OCI-LY1 (cell line): Measurements from ENCODE around the gene FNBP1.
A peak's percentile ranks its signal among the peaks of the same experiment; 100 is the strongest.

Experiments used
- H2AFZ ChIP-seq: fragments of 200-600 bp; sonication (generic), shearing (Covaris generic); 2 replicates; pipeline ENCODE4 v1.6.0; 2014; ENCODE audit warnings: antibody characterized with exemption, mild to moderate bottlenecking, low read length
- H3F3A ChIP-seq: fragments of 200-600 bp; sonication (generic), shearing (Covaris generic); 2 replicates; pipeline ENCODE4 v1.6.0; 2014; ENCODE audit warnings: mild to moderate bottlenecking, antibody characterized with exemption, low read length, moderate library complexity; ENCODE audit not compliant: insufficient read depth
- H3K27ac ChIP-seq: fragments of 200-600 bp; sonication (generic); 2 replicates; pipeline ENCODE4 v1.5.1; 2014; ENCODE audit warnings: low read length, mixed run types, mild to moderate bottlenecking, low read depth; ENCODE audit not compliant: poor library complexity, severe bottlenecking
- H3K27me3 ChIP-seq: fragments of 200-600 bp; sonication (generic); 2 replicates; pipeline ENCODE4 v1.6.0; 2014; ENCODE audit warnings: antibody characterized with exemption, mild to moderate bottlenecking, low read length, moderate library complexity; ENCODE audit not compliant: insufficient read depth
- H3K36me3 ChIP-seq: fragments of 200-600 bp; sonication (generic); 2 replicates; pipeline ENCODE4 v1.6.1; 2014; ENCODE audit warnings: mild to moderate bottlenecking, antibody characterized with exemption, low read length, moderate library complexity, mixed read lengths; ENCODE audit not compliant: insufficient read depth
- H3K4me1 ChIP-seq: fragments of 200-600 bp; sonication (generic); 2 replicates; pipeline ENCODE4 v1.5.1; 2014; ENCODE audit warnings: mild to moderate bottlenecking, low read length, moderate library complexity; ENCODE audit not compliant: insufficient read depth, severe bottlenecking
- H3K4me2 ChIP-seq: fragments of 200-600 bp; sonication (generic), shearing (Covaris generic); 2 replicates; pipeline ENCODE4 v1.6.1; 2014; ENCODE audit warnings: low read length
- H3K4me3 ChIP-seq: fragments of 200-600 bp; sonication (generic); 2 replicates; pipeline ENCODE4 v1.5.1; 2014; ENCODE audit warnings: low read length, low read depth, mild to moderate bottlenecking, mixed read lengths; ENCODE audit not compliant: poor library complexity, severe bottlenecking
- H3K79me2 ChIP-seq: fragments of 200-600 bp; shearing (Covaris generic); 2 replicates; pipeline ENCODE4 v1.6.1; 2016; ENCODE audit warnings: mixed run types, low read length, mixed read lengths; ENCODE audit not compliant: insufficient read depth
- H3K9ac ChIP-seq: fragments of 200-600 bp; sonication (generic), shearing (Covaris generic); 2 replicates; pipeline ENCODE4 v1.6.1; 2014; ENCODE audit warnings: mild to moderate bottlenecking, low read length, mixed read lengths
- H3K9me2 ChIP-seq: fragments of 200-600 bp; sonication (generic), shearing (Covaris generic); 2 replicates; pipeline ENCODE4 v1.6.1; 2014; ENCODE audit warnings: low read depth, mild to moderate bottlenecking, low read length, mixed read lengths
- H3K9me3 ChIP-seq: fragments of 200-600 bp; shearing (Covaris generic); 2 replicates; pipeline ENCODE4 v1.6.1; 2014; ENCODE audit warnings: low read length, mixed read lengths
- H4K20me1 ChIP-seq: fragments of 200-600 bp; sonication (generic), shearing (Covaris generic); 2 replicates; pipeline ENCODE4 v1.6.0; 2016; ENCODE audit warnings: mild to moderate bottlenecking, low read length; ENCODE audit not compliant: insufficient read depth
- EZH2 ChIP-seq: fragments of 200-600 bp; sonication (generic), shearing (Covaris generic); IDR thresholded peaks from 2 replicates; pipeline ENCODE4 v1.8.0; 2017; ENCODE audit warnings: borderline replicate concordance, mixed run types, mild to moderate bottlenecking, antibody characterized with exemption, low read length, moderate library complexity, mixed read lengths
- TF ChIP-seq, protein P1 (sequence below): fragments of 200-600 bp; sonication (generic), shearing (Covaris generic); IDR thresholded peaks from 2 replicates; pipeline ENCODE4 v1.5.1; 2017; ENCODE audit warnings: mild to moderate bottlenecking, antibody characterized with exemption, low read length, moderate library complexity, mixed read lengths

Gene FNBP1

DNA sequence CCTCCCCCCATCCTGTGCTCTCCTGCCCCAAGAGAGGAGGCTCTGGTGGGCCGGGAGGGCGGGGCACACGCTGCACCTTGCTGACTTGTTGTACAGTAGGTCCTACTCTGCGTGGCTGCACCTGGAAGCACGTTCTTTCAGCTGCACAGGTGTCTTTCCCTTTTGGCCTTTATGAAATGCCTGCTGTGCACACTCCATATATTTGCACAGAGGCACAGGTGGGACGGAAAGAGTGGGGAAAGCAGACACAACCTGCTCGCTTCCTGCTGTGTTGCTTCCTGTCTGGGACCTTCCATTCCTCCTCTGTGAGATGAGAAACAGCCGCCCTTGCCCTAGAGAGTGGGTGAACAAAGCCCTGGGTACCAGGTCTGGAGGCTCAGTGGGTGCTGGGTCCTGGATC is 203.0 kb downstream of the FNBP1 start:
- Histone ChIP-seq H3K36me3 (peaks cover 6% of the 10 kb centered on the region; the same call in 1 of the 2 replicates), H3K27ac (no peak overlapping the region), H4K20me1 (no peaks in the 10 kb centered on the region), H3K9ac (no peak overlapping the region), H3K9me2 (no peaks in the 10 kb centered on the region), H3F3A (no peaks in the 10 kb centered on the region), H3K4me2 (no peak overlapping the region; the same call in 1 of the 2 replicates), H3K79me2 (no peaks in the 10 kb centered on the region), H2AFZ (no peak overlapping the region), H3K9me3 (no peaks in the 10 kb centered on the region), H3K4me3 (no peak overlapping the region), H3K4me1 (peaks cover 35% of the 10 kb centered on the region), H3K27me3 (no peaks in the 10 kb centered on the region)
- TF ChIP-seq, protein P1, sequence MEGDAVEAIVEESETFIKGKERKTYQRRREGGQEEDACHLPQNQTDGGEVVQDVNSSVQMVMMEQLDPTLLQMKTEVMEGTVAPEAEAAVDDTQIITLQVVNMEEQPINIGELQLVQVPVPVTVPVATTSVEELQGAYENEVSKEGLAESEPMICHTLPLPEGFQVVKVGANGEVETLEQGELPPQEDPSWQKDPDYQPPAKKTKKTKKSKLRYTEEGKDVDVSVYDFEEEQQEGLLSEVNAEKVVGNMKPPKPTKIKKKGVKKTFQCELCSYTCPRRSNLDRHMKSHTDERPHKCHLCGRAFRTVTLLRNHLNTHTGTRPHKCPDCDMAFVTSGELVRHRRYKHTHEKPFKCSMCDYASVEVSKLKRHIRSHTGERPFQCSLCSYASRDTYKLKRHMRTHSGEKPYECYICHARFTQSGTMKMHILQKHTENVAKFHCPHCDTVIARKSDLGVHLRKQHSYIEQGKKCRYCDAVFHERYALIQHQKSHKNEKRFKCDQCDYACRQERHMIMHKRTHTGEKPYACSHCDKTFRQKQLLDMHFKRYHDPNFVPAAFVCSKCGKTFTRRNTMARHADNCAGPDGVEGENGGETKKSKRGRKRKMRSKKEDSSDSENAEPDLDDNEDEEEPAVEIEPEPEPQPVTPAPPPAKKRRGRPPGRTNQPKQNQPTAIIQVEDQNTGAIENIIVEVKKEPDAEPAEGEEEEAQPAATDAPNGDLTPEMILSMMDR: no peak
- TF ChIP-seq EZH2: no peak

DNA sequence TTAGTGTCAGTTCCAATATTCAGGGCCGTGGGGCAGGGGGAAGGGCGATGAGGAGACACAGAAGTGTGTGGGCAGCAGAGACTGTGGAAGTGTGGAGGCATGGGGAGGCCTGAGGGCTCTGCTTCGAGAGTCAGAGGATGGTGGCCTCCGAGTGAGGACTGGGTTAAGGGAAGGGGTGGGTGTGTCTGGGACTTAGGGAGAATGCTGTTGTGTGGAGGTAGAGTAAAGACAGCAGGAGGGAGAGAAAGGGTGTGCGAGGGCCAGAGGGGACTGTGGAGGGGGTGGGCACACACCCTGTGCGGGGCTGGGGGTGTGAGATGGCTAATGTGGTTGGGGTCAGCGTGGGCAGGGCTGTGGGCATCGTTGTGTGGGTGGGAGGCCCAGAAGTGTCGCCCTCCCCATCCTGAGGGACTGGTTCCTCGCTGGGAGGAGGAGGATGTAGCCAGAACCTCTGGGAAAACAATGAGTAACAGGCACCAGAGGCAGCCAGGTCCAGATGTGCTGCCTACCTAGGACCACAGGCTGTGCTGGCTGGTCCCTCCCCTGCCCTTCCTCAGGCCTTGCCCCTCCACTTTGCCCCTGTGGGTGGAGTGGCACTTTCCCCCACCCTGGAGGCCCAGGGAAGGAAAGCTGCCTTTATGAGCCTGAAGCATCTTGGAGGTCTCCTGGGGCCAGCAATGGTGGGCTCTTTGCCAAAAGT is 203.5 kb downstream of the FNBP1 start:
- H3K27ac ChIP-seq: no peak overlapping the region
- H3F3A ChIP-seq: no peaks in the 10 kb centered on the region
- H3K27me3 ChIP-seq: no peaks in the 10 kb centered on the region
- H4K20me1 ChIP-seq: no peaks in the 10 kb centered on the region
- TF ChIP-seq EZH2: no peak
- TF ChIP-seq, protein P1: no peak
- peaks cover 6% of the 10 kb centered on the region; the same call in 1 of the 2 replicates for H3K36me3 ChIP-seq
- no peak overlapping the region for H3K9ac ChIP-seq
- no peaks in the 10 kb centered on the region for H3K9me3 ChIP-seq
- no peak overlapping the region for H3K4me3 ChIP-seq
- H3K9me2 ChIP-seq: no peaks in the 10 kb centered on the region
- peaks cover 35% of the 10 kb centered on the region for H3K4me1 ChIP-seq
- H2AFZ ChIP-seq: no peak overlapping the region
- H3K4me2 ChIP-seq: peak overlapping the region; percentile 14; the same call in 1 of the 2 replicates
- H3K79me2 ChIP-seq: peaks cover 3% of the 10 kb centered on the region

DNA sequence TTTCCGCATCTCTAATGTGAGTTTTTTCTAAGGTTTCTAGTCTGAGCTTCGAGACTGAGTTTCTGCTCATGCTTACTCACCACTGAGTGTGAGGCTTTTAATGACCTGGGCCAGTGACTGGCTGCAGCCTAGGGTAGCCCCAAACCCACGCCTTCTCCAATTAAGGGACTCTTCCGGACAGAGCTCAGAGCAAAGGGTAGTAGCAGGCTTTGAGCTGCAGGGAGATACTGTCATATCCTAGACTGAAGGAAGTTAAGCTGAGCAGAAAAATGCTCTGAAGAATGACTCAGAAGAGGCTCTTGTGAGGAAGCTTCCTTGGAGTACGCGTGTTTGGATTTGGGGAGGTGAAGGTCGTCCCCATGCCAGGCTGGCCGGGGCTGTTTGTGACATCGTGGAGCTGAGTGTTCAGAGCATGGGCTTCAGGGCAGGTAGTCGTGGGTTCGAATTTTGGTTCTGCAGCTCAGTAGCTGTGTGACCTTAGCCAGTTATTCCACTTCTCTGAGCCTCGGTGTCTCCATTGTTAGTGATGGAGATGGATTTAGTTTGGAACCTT is 204.2 kb downstream of the FNBP1 start:
- no peaks in the 10 kb centered on the region for H3F3A ChIP-seq
- H3K79me2 ChIP-seq: peaks cover 10% of the 10 kb centered on the region
- H2AFZ ChIP-seq: no peak overlapping the region
- H3K4me3 ChIP-seq: no peak overlapping the region
- peaks cover 41% of the 10 kb centered on the region for H3K4me1 ChIP-seq
- H3K27me3 ChIP-seq: no peaks in the 10 kb centered on the region
- no peak for TF ChIP-seq EZH2
- TF ChIP-seq, protein P1: no peak
- no peaks in the 10 kb centered on the region for H4K20me1 ChIP-seq
- no peaks in the 10 kb centered on the region for H3K9me2 ChIP-seq
- peaks cover 6% of the 10 kb centered on the region; the same call in 1 of the 2 replicates for H3K36me3 ChIP-seq
- no peaks in the 10 kb centered on the region for H3K9me3 ChIP-seq
- H3K27ac ChIP-seq: no peak overlapping the region
- H3K4me2 ChIP-seq: no peak overlapping the region
- no peak overlapping the region for H3K9ac ChIP-seq
